HCT116 (cell line): ENCODE data around the gene ATP6V1B1. TPM values are rescaled to one million over a fixed set of nuclear protein-coding genes. Genes with fewer than 3 reads are reported as not detected.

Source experiments
- ATAC-seq: fragments of 200-7000 bp; cut with Tn5 transposase; 2 replicates; pipeline ENCODE4 v1.9.1; 2020; ENCODE audit warnings: mild to moderate bottlenecking, moderate library complexity
- BruUV-seq: library from RNA; stranded (reverse); fragments of 400-500 nt; replicated peaks from 2 replicates; lab custom pipeline; 2021; lab: Mats Ljungman, UMichigan
- CTCF ChIA-PET: fragments of 300-600 bp; sonication (Branson Sonifier 250); formaldehyde crosslinking; loops from one replicate; lab custom pipeline; 2021; ENCODE audit warnings: antibody characterized with exemption; lab: Charles Lee
- POLR2A ChIA-PET: fragments of 300-600, 350-600 bp; sonication (Branson Sonifier 250); formaldehyde crosslinking; loops from one replicate; lab custom pipeline; 2021; ENCODE audit warnings: antibody characterized with exemption; lab: Charles Lee
- RAD21 ChIA-PET, 2 experiments: fragments of 300-600 bp; sonication (Branson Sonifier 250); formaldehyde crosslinking; loops; one replicate each; lab custom pipeline; 2023; ENCODE audit warnings: low total read pairs in 2 of 2; ENCODE audit not compliant: uncharacterized antibody in 2 of 2, unreplicated experiment in 2 of 2, low non-redundant PET in 1 of 2; lab: Charles Lee
- DNase-seq: peaks from one replicate; pipeline ENCODE4 v3.0.0-alpha.2; 2010; ENCODE audit warnings: low read depth, low spot score
- H2AFZ ChIP-seq: fragments of 200-600 bp; shearing (Covaris generic), sonication (generic); 2 replicates; pipeline ENCODE4 v1.6.1; 2017; ENCODE audit warnings: low read depth, mixed run types, mixed read lengths, antibody characterized with exemption, low read length; ENCODE audit not compliant: poor library complexity, severe bottlenecking
- H3K27ac ChIP-seq: 2 replicates; pipeline ENCODE4 v1.5.1; 2012; ENCODE audit warnings: low read depth, low read length
- H3K27me3 ChIP-seq: fragments of 200-600 bp; sonication (generic); 2 replicates; pipeline ENCODE4 v1.6.1; 2016; ENCODE audit warnings: mixed run types, low read length, mixed read lengths; ENCODE audit not compliant: insufficient read depth
- H3K36me3 ChIP-seq, 2 experiments: fragments of 200-500 bp in 1 of 2; fragments of 200-600 bp in 1 of 2; sonication (Bioruptor generic) in 1 of 2; sonication (generic) in 1 of 2; 2 replicates each; pipeline versions ENCODE4 v1.5.1 to v1.6.1; 2014 to 2016; ENCODE audit warnings: low read length in 2 of 2, inconsistent platforms in 1 of 2, mixed read lengths in 1 of 2, mixed run types in 1 of 2; ENCODE audit not compliant: insufficient read depth in 2 of 2, control insufficient read depth in 1 of 2
- H3K4me1 ChIP-seq, 2 experiments: fragments of 200-600 bp in 1 of 2; sonication (generic) in 1 of 2; 2 replicates each; pipeline versions ENCODE4 v1.5.1 to v1.6.1; 2012 to 2017; ENCODE audit warnings: low read length in 2 of 2, inconsistent platforms in 1 of 2, mild to moderate bottlenecking in 1 of 2, mixed read lengths in 1 of 2, mixed run types in 1 of 2, moderate library complexity in 1 of 2; ENCODE audit not compliant: insufficient read depth in 2 of 2, control insufficient read depth in 1 of 2
- H3K4me2 ChIP-seq: fragments of 200-600 bp; sonication (generic); 2 replicates; pipeline ENCODE4 v1.6.1; 2017; ENCODE audit warnings: mixed run types, low read length, mixed read lengths
- H3K4me3 ChIP-seq, 2 experiments: fragments of 200-600 bp in 1 of 2; sonication (generic) in 1 of 2; replicated peaks in 1 of 2; 2 replicates each; pipeline ENCODE4 v1.5.1; 2011 to 2016; ENCODE audit warnings: low read length in 2 of 2, control low read depth in 1 of 2, low read depth in 1 of 2, mild to moderate bottlenecking in 1 of 2, mixed read lengths in 1 of 2, mixed run types in 1 of 2
- H3K79me2 ChIP-seq: fragments of 200-600 bp; sonication (generic); 2 replicates; pipeline ENCODE4 v1.6.1; 2017; ENCODE audit warnings: mild to moderate bottlenecking, mixed run types, low read length, moderate library complexity, mixed read lengths; ENCODE audit not compliant: insufficient read depth
- H3K9ac ChIP-seq: fragments of 200-600 bp; sonication (generic); 2 replicates; pipeline ENCODE4 v1.6.1; 2016; ENCODE audit warnings: low read length, mixed read lengths
- H3K9me2 ChIP-seq: fragments of 200-600 bp; sonication (generic), shearing (Covaris generic); 2 replicates; pipeline ENCODE4 v1.6.1; 2017; ENCODE audit warnings: mixed run types, mild to moderate bottlenecking, moderate library complexity; ENCODE audit not compliant: insufficient read depth
- H3K9me3 ChIP-seq, 2 experiments: fragments of 200-500 bp in 1 of 2; fragments of 200-600 bp in 1 of 2; sonication (Bioruptor generic) in 1 of 2; sonication (generic) in 1 of 2; 2 replicates each; pipeline ENCODE4 v1.6.1; 2014 to 2017; ENCODE audit warnings: low read length in 2 of 2, mixed read lengths in 2 of 2, inconsistent platforms in 1 of 2, low read depth in 1 of 2, mild to moderate bottlenecking in 1 of 2, mixed run types in 1 of 2, moderate library complexity in 1 of 2; ENCODE audit not compliant: control insufficient read depth in 1 of 2, insufficient read depth in 1 of 2
- H4K20me1 ChIP-seq: fragments of 200-600 bp; sonication (generic), shearing (Covaris generic); 2 replicates; pipeline ENCODE4 v1.6.1; 2017; ENCODE audit warnings: mixed run types, mild to moderate bottlenecking, moderate library complexity; ENCODE audit not compliant: insufficient read depth
- CBX3 ChIP-seq: IDR thresholded peaks from 2 replicates; pipeline ENCODE4 v1.6.1; 2012; ENCODE audit warnings: low read depth
- CEBPB ChIP-seq: IDR thresholded peaks from 2 replicates; pipeline ENCODE4 v1.6.1; 2012; ENCODE audit warnings: low read depth
- EGR1 ChIP-seq: IDR thresholded peaks from 2 replicates; pipeline ENCODE4 v1.6.1; 2012; ENCODE audit warnings: low read depth
- ELF1 ChIP-seq: IDR thresholded peaks from 2 replicates; pipeline ENCODE4 v1.6.1; 2012; ENCODE audit warnings: low read depth, borderline replicate concordance
- EZH2 ChIP-seq: fragments of 200-600 bp; sonication (generic); IDR thresholded peaks from 2 replicates; pipeline ENCODE4 v1.6.1; 2017; ENCODE audit warnings: antibody characterized with exemption, mixed run types
- EZH2phosphoT487 ChIP-seq: fragments of 200-600 bp; IDR thresholded peaks from 2 replicates; pipeline ENCODE4 v1.6.1; 2018; ENCODE audit warnings: antibody characterized with exemption, borderline replicate concordance
- FOSL1 ChIP-seq: IDR thresholded peaks from 2 replicates; pipeline ENCODE4 v1.6.1; 2012; ENCODE audit warnings: low read depth
- POLR2A ChIP-seq: IDR thresholded peaks from 2 replicates; pipeline ENCODE4 v1.7.0; 2011; ENCODE audit warnings: borderline replicate concordance; ENCODE audit not compliant: insufficient read depth, insufficient read length; ENCODE audit errors: extremely low read depth
- SIN3A ChIP-seq: IDR thresholded peaks from 2 replicates; pipeline ENCODE4 v1.6.1; 2012; ENCODE audit warnings: low read depth
- SRF ChIP-seq: IDR thresholded peaks from 2 replicates; pipeline ENCODE4 v1.6.1; 2012; ENCODE audit warnings: low read depth
- TCF7L2 ChIP-seq: IDR thresholded peaks from 2 replicates; pipeline ENCODE4 v1.7.0; 2011; ENCODE audit warnings: borderline replicate concordance, inconsistent platforms; ENCODE audit not compliant: insufficient read depth, insufficient read length; ENCODE audit errors: extremely low read depth
- YY1 ChIP-seq: IDR thresholded peaks from 2 replicates; pipeline ENCODE4 v1.6.1; 2011; ENCODE audit warnings: low read length, low read depth, moderate library complexity, mild to moderate bottlenecking; ENCODE audit not compliant: insufficient replicate concordance; ENCODE audit errors: extremely low read depth
- ZBTB33 ChIP-seq: IDR thresholded peaks from 2 replicates; pipeline ENCODE4 v1.6.1; 2011; ENCODE audit warnings: mild to moderate bottlenecking, low read length, moderate library complexity; ENCODE audit not compliant: insufficient replicate concordance; ENCODE audit errors: extremely low read depth
- ZNF274 ChIP-seq: fragments of 200-500 bp; sonication (Bioruptor generic); IDR thresholded peaks from 2 replicates; pipeline ENCODE4 v1.6.1; 2014; ENCODE audit warnings: mild to moderate bottlenecking, low read depth, low read length, inconsistent platforms
- intact Hi-C: fragments of 100-400 bp; cut with micrococcal nuclease; formaldehyde crosslinking; loops from 2 replicates; pipeline ENCODE4 v1.10.0; 2022
- total RNA-seq: library from RNA; stranded (reverse); gene quantifications from one replicate; pipeline ENCODE4 v1.2.1, GENCODE V29; 2021; ENCODE audit not compliant: unreplicated experiment
- TF ChIP-seq, protein P1 (sequence below): IDR thresholded peaks from 2 replicates; pipeline ENCODE4 v1.6.1; 2012
- TF ChIP-seq, protein P2 (sequence below): IDR thresholded peaks from 2 replicates; pipeline ENCODE4 v1.6.1; 2012

The ATP6V1B1 gene
- total RNA-seq, 1 experiment from 2014 or later: 0.74 TPM

- Histone ChIP-seq H3K4me2 (no peak overlapping the region), H3K9me3 (no peaks in the 10 kb centered on the region), H3K27me3 (no peaks in the 10 kb centered on the region), H3K36me3 (no peaks in the 10 kb centered on the region), H4K20me1 (no peaks in the 10 kb centered on the region), H3K79me2 (no peaks in the 10 kb centered on the region)
- CTCF ChIA-PET: interaction anchor here (1.4 kb wide), 1 partner anchor 52 kb away, joined by 4 read pairs; no protein-coding TSS in a partner anchor
- no TSS peak for BruUV-seq
- ATAC-seq: no peak
- TF ChIP-seq FOSL1 (no peak), SIN3A (no peak), YY1 (no peak), ELF1 (no peak), CEBPB (no peak), ZBTB33 (no peak), POLR2A (no peak), EZH2phosphoT487 (no peak), SRF (no peak), EZH2 (no peak), ZNF274 (no peak), TCF7L2 (no peak), CBX3 (no peak), EGR1 (no peak)
- TF ChIP-seq, protein P1, sequence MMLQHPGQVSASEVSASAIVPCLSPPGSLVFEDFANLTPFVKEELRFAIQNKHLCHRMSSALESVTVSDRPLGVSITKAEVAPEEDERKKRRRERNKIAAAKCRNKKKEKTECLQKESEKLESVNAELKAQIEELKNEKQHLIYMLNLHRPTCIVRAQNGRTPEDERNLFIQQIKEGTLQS: no peak
- TF ChIP-seq, protein P2, sequence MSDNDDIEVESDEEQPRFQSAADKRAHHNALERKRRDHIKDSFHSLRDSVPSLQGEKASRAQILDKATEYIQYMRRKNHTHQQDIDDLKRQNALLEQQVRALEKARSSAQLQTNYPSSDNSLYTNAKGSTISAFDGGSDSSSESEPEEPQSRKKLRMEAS: no peak
- TF ChIP-seq, all 23 proteins: peak for 0
- no peak for DNase-seq
- no peak overlapping the region for H3K4me3 ChIP-seq
- H3K27ac ChIP-seq: no peak overlapping the region
- no peak overlapping the region for H2AFZ ChIP-seq
- ChIA-PET POLR2A (no interaction called here), RAD21 (no interaction called here)
- H3K9me2 ChIP-seq: no peaks in the 10 kb centered on the region
- no peak overlapping the region for H3K9ac ChIP-seq
- intact Hi-C loops: no loop called here
- H3K4me1 ChIP-seq: no peaks in the 10 kb centered on the region; a peak in 1 of 4 replicates
Observed at GRCh38 chr2:70895998-70896764, 39.5 kb upstream of the ATP6V1B1 start.
